T-helper 17 cell (primary cell): Measurements from ENCODE around the gene ACTRT2. TPM values are rescaled to one million over a fixed set of nuclear protein-coding genes. Genes with fewer than 3 reads are reported as not detected.

Experiments used
- ATAC-seq: fragments of 150-1000 bp; cut with Tn5 transposase; 2 replicates; pipeline ENCODE4 v1.10.0; 2021; ENCODE audit warnings: mild to moderate bottlenecking, moderate library complexity
- DNase-seq, 3 donors: peaks; one replicate each; pipeline versions ENCODE4 v3.0.0 to v3.0.0-alpha.2; 2020 to 2021
- H3K9me3 ChIP-seq: one replicate; pipeline ENCODE4 v1.7.0; 2013; ENCODE audit warnings: low read length, mild to moderate bottlenecking; ENCODE audit not compliant: control insufficient read depth, poor library complexity, severe bottlenecking
- H3K27ac Mint-ChIP-seq: one replicate; pipeline ENCODE4 v1.8.0; 2022; ENCODE audit warnings: mild to moderate bottlenecking, moderate library complexity, mixed read lengths
- H3K27me3 Mint-ChIP-seq: one replicate; pipeline ENCODE4 v1.8.0; 2022; ENCODE audit warnings: mixed read lengths
- H3K36me3 Mint-ChIP-seq: one replicate; pipeline ENCODE4 v1.8.0; 2022; ENCODE audit warnings: low read depth, mixed read lengths
- H3K4me1 Mint-ChIP-seq: one replicate; pipeline ENCODE4 v1.8.0; 2022; ENCODE audit warnings: mild to moderate bottlenecking, mixed read lengths
- H3K4me3 Mint-ChIP-seq: one replicate; pipeline ENCODE4 v1.8.0; 2022; ENCODE audit warnings: mild to moderate bottlenecking, moderate library complexity, mixed read lengths
- total RNA-seq, 4 donors: library from RNA in 2 of 4; stranded (reverse) in 2 of 4; gene quantifications; one replicate each; pipeline ENCODE4 v1.2.3 and lab custom pipeline; 2022 to 2026

ACTRT2 gene
- total RNA-seq, 2 donors from 2014 or later: not detected

DNA sequence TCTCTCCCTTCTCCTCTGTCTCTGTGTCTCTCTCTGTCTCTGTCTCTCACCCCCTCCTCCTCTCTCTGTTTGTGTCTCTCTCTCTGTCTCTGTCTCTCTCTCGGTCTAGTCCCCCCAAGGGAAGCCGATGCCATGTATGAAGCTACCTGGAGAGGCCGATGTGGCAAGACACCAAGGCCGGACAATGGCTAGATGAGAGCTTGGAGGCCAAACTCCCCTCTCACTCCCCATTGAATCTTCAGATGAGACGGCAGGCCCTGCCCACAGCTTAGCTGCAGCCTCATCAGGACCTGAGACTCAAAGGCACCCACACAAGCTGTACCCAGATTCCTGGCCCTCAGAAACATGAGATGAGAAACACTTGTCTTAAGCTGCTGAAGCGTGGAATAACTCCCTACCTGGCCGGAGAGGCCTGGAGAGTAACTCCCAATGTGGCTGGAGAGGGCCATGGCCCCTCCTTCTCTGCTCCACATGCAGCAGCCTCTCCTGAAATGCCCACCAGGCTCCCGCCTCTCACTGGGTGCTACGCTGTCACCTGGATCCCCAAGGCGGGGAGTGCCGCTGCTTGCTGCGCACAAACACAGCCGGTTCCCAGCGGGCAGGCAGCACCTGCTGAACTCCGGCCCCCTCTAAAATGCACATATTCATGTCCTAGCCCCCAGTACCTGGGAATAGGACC lies 7.8 kb upstream of the ACTRT2 start:
- Mint-ChIP-seq H3K27me3 (peaks cover 37% of the 10 kb centered on the region), H3K4me3 (no peak overlapping the region), H3K4me1 (peaks cover 4% of the 10 kb centered on the region), H3K27ac (no peak overlapping the region), H3K36me3 (peaks cover 3% of the 10 kb centered on the region)
- no peak for ATAC-seq
- DNase-seq: no peak
- H3K9me3 ChIP-seq: no peaks in the 10 kb centered on the region

DNA sequence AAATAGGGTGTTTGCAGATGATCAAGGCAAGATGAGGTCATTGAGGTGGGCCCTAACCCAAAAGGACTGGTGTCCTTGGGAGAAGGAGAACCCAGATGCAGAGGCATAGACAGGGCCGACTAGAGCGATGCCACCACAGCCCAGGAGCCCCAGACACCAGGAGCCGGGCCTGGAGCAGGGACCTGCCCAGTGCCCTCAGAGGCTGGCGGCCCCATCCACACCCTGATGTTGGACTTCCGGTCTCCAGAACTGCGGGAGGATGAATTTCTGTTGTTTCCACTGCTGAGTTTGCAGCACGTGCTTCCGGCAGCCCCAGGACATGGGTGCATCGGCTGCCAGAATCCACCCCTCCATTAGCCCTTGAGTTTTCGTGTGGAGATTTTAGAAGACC lies 7.2 kb upstream of the ACTRT2 start:
- Mint-ChIP-seq H3K36me3 (peaks cover 3% of the 10 kb centered on the region), H3K4me3 (no peak overlapping the region), H3K27ac (no peak overlapping the region), H3K4me1 (peaks cover 4% of the 10 kb centered on the region), H3K27me3 (peaks cover 37% of the 10 kb centered on the region)
- no peaks in the 10 kb centered on the region for H3K9me3 ChIP-seq
- ATAC-seq (no peak), DNase-seq (no peak)

GRCh38 chr1:3014443-3015268 lies 6.6 kb upstream of the ACTRT2 start:
- ATAC-seq: no peak

DNA sequence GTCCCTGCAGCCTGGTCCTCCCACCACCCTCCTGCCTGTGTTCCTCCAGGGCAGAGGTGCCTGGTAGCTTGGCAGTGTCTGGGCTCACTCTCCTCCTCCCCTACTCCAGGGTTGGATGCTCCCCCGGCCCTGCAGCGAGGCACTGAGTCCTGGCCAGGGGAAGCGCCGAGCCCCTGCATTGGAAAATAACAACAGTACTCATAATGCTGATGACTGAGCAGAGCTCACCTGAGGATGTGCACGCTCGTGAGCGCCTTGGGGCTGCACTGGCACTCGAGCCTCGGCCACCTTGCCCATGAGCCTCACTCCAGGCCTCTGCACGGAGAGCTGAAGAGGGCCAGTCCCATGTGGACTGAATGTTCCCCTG lies 6.0 kb upstream of the ACTRT2 start:
- peaks cover 4% of the 10 kb centered on the region for H3K4me1 Mint-ChIP-seq
- H3K27me3 Mint-ChIP-seq: peaks cover 31% of the 10 kb centered on the region
- DNase-seq: no peak
- no peak overlapping the region for H3K4me3 Mint-ChIP-seq
- H3K36me3 Mint-ChIP-seq: peaks cover 3% of the 10 kb centered on the region
- no peak overlapping the region for H3K27ac Mint-ChIP-seq
- no peaks in the 10 kb centered on the region for H3K9me3 ChIP-seq
- no peak for ATAC-seq

More at GRCh38 chr1:3014443-3015268, 6.6 kb upstream of the ACTRT2 start:
- Mint-ChIP-seq H3K4me1 (peaks cover 4% of the 10 kb centered on the region), H3K4me3 (no peak overlapping the region), H3K36me3 (peaks cover 3% of the 10 kb centered on the region), H3K27me3 (peaks cover 37% of the 10 kb centered on the region), H3K27ac (no peak overlapping the region)
- no peaks in the 10 kb centered on the region for H3K9me3 ChIP-seq
- DNase-seq: no peak

DNA sequence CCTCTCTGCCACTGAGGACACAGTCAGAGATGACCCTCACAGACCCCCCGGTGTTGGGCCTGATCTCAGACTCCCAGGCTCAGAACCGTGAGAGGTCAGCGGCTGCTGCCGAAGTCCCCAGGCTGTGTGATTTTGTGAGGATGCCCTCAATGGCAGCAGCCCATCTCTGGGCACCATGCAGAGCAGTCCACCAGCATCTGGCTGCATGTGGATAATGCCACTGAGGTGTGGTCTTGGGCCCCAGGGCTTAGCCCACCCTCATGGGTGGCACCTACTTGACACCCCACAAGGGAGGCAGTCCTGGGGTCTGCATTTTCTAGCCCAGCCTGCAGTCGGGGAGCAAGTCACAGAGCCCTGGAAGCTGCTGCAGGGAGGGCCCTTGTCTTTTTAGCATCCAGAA lies 5.5 kb upstream of the ACTRT2 start:
- DNase-seq (no peak), ATAC-seq (no peak)
- H3K9me3 ChIP-seq: no peaks in the 10 kb centered on the region
- H3K27ac Mint-ChIP-seq: no peak overlapping the region
- H3K4me1 Mint-ChIP-seq: peaks cover 4% of the 10 kb centered on the region
- H3K27me3 Mint-ChIP-seq: peaks cover 27% of the 10 kb centered on the region
- H3K4me3 Mint-ChIP-seq: no peak overlapping the region
- peaks cover 3% of the 10 kb centered on the region for H3K36me3 Mint-ChIP-seq

DNA sequence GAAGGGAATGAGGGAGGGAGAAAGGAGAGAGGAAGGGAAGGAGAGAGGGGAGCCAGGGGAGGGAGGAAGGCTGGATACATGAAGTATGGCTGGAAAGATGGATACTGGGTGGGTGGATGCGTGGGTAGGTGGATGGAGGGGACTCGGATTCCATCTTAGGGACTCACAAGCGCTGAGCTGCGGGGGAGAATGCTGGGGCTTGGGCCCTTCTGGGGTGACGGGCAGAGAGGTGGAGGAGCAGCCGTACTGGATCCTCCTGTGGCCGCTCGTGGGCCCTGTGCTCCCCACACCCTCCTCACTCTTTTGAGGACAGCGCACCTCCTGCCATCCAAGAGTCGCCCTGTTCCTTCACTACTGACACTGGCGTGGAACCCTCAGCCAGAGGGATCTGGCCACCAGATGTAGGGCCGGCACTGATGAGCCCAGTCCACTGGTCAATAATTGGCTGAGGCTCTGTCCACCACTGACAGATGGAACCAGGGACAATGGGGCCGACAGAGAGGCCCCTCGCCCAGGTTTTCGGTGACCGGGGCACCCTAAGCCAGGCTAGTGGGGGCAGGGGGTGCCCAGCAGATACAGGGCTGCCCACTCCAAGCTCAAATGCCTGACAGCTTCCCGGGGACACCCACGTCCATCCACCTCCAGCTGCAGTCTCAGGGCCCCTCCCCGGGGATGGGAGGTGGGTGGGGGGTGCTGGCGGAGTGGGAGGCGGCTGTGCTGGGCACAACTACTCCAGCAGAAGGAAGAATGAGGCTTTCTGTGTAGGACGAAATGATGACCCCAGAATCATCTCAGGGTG lies 4.4 kb upstream of the ACTRT2 start:
- H3K36me3 Mint-ChIP-seq: peaks cover 3% of the 10 kb centered on the region
- peaks cover 4% of the 10 kb centered on the region for H3K4me1 Mint-ChIP-seq
- no peak overlapping the region for H3K27ac Mint-ChIP-seq
- DNase-seq: no peak
- H3K9me3 ChIP-seq: no peaks in the 10 kb centered on the region
- no peak overlapping the region for H3K4me3 Mint-ChIP-seq
- no peak for ATAC-seq
- peaks cover 22% of the 10 kb centered on the region for H3K27me3 Mint-ChIP-seq

- Mint-ChIP-seq H3K4me3 (no peak overlapping the region), H3K27ac (no peak overlapping the region), H3K36me3 (peaks cover 3% of the 10 kb centered on the region), H3K4me1 (peaks cover 4% of the 10 kb centered on the region), H3K27me3 (peaks cover 22% of the 10 kb centered on the region)
- H3K9me3 ChIP-seq: no peaks in the 10 kb centered on the region
- DNase-seq (no peak), ATAC-seq (no peak)
Observed at GRCh38 chr1:3017440-3018050, 3.7 kb upstream of the ACTRT2 start.

DNA sequence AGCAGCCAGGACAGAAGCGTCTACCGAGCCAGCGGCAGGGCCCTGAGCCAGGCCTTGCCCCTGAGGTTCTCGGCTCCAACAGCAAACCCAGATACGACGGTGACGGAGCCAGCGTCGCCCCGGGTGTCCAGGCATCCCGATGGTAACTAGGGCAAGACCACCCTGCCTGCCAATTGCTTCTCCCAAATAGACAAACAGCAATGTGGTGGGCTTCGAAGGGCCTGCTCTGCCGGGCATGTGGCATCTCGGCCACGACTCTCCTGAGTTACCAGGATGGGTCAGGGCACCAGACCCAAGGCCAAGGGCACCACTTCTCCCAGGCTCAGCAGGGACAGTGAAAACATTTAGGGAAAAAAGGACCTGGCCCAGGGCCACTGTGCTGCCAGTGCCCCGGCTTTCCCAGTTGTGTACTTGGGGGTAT lies 3.2 kb upstream of the ACTRT2 start:
- no peak for ATAC-seq
- peaks cover 22% of the 10 kb centered on the region for H3K27me3 Mint-ChIP-seq
- no peak for DNase-seq
- no peak overlapping the region for H3K4me3 Mint-ChIP-seq
- H3K27ac Mint-ChIP-seq: no peak overlapping the region
- H3K4me1 Mint-ChIP-seq: peaks cover 3% of the 10 kb centered on the region
- peaks cover 3% of the 10 kb centered on the region for H3K36me3 Mint-ChIP-seq
- no peaks in the 10 kb centered on the region for H3K9me3 ChIP-seq

DNA sequence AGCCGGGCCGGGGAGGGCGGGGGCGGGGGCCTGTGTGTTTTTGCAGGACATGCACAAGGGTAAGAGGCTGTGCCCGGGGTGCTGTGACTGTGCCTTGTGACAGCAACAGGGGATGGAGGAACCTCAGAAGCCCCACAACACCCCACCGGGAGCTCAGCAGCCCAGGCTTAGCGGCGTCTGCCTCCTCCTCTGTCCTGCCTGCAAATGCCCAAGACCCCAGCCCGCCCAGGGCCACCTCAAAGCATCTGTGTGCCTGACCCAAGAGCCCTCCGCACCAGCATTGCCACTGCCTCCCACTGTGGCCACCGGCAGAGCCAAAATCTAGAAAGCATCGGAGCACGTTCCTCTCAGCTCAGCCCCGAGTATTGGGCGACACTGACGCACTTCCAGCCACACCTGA lies 2.7 kb upstream of the ACTRT2 start:
- peaks cover 17% of the 10 kb centered on the region for H3K27me3 Mint-ChIP-seq
- no peak for DNase-seq

GRCh38 chr1:3019007-3019515 lies 2.2 kb upstream of the ACTRT2 start:
- no peaks in the 10 kb centered on the region for H3K9me3 ChIP-seq
- Mint-ChIP-seq H3K27me3 (peaks cover 12% of the 10 kb centered on the region), H3K4me3 (no peak overlapping the region), H3K4me1 (no peaks in the 10 kb centered on the region), H3K27ac (no peak overlapping the region), H3K36me3 (no peaks in the 10 kb centered on the region)
- ATAC-seq: no peak
- DNase-seq: no peak

More for the DNA sequence above, 2.7 kb upstream of the ACTRT2 start:
- no peaks in the 10 kb centered on the region for H3K36me3 Mint-ChIP-seq
- ATAC-seq: no peak
- H3K9me3 ChIP-seq: no peaks in the 10 kb centered on the region
- no peaks in the 10 kb centered on the region for H3K4me1 Mint-ChIP-seq
- H3K27ac Mint-ChIP-seq: no peak overlapping the region
- no peak overlapping the region for H3K4me3 Mint-ChIP-seq

DNA sequence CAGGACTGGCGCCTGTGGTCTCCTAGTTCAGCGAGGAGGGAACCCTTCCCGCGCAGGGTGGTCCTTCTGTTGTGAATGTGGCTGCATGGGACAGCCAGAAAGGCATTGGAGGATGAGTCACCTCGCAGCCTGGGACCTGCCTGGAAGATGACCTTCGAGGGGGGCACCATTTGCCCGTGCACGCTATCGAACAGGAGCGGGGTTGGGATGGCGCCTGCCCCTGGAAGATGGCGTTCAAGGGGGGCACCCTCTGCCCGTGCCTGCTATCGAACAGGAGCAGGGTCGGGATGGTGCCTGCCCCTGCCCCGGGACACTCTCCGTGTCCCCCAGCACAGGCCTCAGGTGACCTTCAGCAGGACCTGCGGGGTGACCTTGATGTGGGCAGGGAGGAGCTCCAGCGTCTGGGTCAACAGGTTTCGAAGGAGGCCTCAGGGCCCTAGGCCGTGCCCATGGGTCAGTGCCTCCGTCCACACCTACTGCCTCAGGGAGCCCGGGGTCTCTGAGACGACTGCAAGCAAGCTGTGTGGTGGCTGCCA lies 1.7 kb upstream of the ACTRT2 start:
- Mint-ChIP-seq H3K27me3 (peaks cover 9% of the 10 kb centered on the region), H3K4me1 (no peaks in the 10 kb centered on the region), H3K36me3 (no peaks in the 10 kb centered on the region), H3K4me3 (no peak overlapping the region), H3K27ac (no peak overlapping the region)
- H3K9me3 ChIP-seq: no peaks in the 10 kb centered on the region
- DNase-seq (no peak), ATAC-seq (no peak)

DNA sequence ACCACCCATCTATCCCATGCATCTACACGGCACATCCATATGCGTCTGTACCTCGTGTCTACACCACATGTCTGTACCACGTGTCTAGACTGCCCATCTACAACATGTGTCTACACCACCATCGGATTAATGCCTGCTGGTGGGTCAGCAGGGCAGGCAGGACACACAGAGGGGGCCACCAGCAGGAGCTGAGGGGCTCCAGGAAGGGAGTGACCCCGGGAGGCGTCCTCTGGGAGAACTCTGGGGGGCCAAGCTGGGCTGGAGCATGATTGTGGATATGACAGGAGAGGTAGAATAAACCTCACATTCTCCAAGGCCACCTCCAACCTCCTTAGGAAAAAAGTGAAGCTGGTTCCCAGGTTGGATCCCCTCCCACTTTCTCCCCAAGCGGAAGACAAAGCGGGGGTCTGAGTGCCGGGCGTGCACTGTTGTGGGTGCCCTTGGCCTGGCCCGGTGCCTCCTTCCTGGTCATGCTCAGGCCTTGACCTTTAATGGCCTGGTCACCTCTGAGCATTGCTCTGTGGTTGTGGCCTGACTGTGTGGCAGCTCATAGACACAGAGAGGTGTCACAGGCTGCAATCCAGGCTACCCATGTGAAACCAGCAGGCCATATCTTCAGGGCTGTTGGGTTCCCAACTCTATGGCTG lies 881 bp upstream of the ACTRT2 start:
- Mint-ChIP-seq H3K36me3 (no peaks in the 10 kb centered on the region), H3K27ac (no peak overlapping the region), H3K4me3 (no peak overlapping the region), H3K27me3 (peaks cover 9% of the 10 kb centered on the region), H3K4me1 (no peaks in the 10 kb centered on the region)
- DNase-seq (no peak), ATAC-seq (no peak)
- no peaks in the 10 kb centered on the region for H3K9me3 ChIP-seq
